Measurements from ENCODE around the gene FOXQ1.

FOXQ1 gene

GRCh38 chr6:1363298-1363697 is 51.4 kb downstream of the FOXQ1 start:
- no peak for DNase-seq (ENCODE audit: low read depth in 2 of 2)

- DNase-seq (ENCODE audit: low read depth in 2 of 2) = no peak
Observed at GRCh38 chr6:1363729-1364572, 52.1 kb downstream of the FOXQ1 start.

Measured in stimulated activated CD8-positive, alpha-beta memory T cell treated with anti-CD3 and anti-CD28 coated beads, Interleukin-15, amount 100 ng/mL, for 48 hours (primary cell).